ENCODE results near the gene EVI2A. TPM values are rescaled to one million over a fixed set of nuclear protein-coding genes. Genes with fewer than 3 reads are reported as not detected.
"Not testable (repeated sequence)": the region's sequence is repeated elsewhere in the genome, so short reads cannot be mapped to it uniquely, and the experiment has no call there.

Gene EVI2A
- total and polyA plus RNA-seq, 2 of the 13 experiments (the other 11 are each of a cell fraction or from before 2014, with no cell fraction given), result not detected

DNA sequence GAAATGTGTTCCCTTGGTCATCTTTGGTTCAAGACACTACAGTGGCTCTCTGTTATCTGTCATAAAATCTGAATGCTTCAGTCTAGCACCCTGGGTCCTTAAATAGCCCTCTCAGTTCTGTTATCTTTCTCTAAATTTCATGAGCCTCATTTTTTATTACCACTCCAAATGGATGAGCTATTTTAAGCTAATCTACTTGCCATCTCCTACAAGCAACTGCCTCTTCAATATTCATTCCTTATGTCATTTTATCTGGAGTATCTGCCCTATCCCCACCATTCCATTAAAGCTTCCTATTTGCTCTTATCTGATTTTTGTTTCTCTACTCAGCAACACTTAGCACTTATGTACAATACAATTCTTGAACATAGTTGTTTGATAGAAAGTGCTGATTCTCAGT lies 28.0 kb upstream of the EVI2A start:
- H3K4me2 ChIP-seq (ENCODE audit: low read depth, low read length), result no peak overlapping the region
- TF ChIP-seq SPEN (CRISPR knock-in tag; IDR thresholded peaks at IDR 0.05; ENCODE audit: low read depth) (no peak), SUZ12 (IDR thresholded peaks at IDR 0.05; ENCODE audit: low read depth, low read length) (no peak), ZZZ3 (CRISPR knock-in tag; IDR thresholded peaks at IDR 0.05; ENCODE audit: borderline replicate concordance) (no peak), PAF1 (CRISPR knock-in tag; IDR thresholded peaks at IDR 0.05) (no peak), BHLHE40 (IDR thresholded peaks at IDR 0.05; ENCODE audit: low read length) (no peak), ONECUT2 (CRISPR knock-in tag; IDR thresholded peaks at IDR 0.05) (no peak), HES4 (CRISPR knock-in tag; IDR thresholded peaks at IDR 0.05; ENCODE audit: borderline replicate concordance) (no peak), ZNF414 (CRISPR knock-in tag; IDR thresholded peaks at IDR 0.05) (no peak), FOSL1 (CRISPR knock-in tag; IDR thresholded peaks at IDR 0.05; ENCODE audit: borderline replicate concordance) (no peak), IRF9 (CRISPR knock-in tag; IDR thresholded peaks at IDR 0.05; ENCODE audit: borderline replicate concordance) (no peak), POGZ (CRISPR knock-in tag; IDR thresholded peaks at IDR 0.05) (no peak)
- TF ChIP-seq, protein P1, sequence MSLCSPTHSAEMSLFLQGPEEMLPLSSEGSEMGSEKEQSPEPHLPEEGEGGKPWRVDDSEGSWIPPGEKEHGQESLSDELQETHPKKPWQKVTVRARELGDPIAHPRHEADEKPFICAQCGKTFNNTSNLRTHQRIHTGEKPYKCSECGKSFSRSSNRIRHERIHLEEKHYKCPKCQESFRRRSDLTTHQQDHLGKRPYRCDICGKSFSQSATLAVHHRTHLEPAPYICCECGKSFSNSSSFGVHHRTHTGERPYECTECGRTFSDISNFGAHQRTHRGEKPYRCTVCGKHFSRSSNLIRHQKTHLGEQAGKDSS (CRISPR knock-in tag; IDR thresholded peaks at IDR 0.05; ENCODE audit: borderline replicate concordance, low read depth), result no peak
- in situ Hi-C loops (cut with HindIII; ENCODE audit: extremely low pct_ligation_motif_present, low pct_unique_long_range_greater_than_20kb) (no loop called here), intact Hi-C loops (cut with micrococcal nuclease; ENCODE audit: unreplicated experiment) (no loop called here)
- H3K9ac ChIP-seq (ENCODE audit: insufficient read depth, low read depth, low read length), result no peak overlapping the region
- H3K4me3 ChIP-seq (replicated peaks in 1 of 3; ENCODE audit: insufficient read depth in 1 of 3, low read depth in 2 of 3, low read length in 3 of 3), result no peak overlapping the region
- BruUV-seq (replicated peaks), result no TSS peak
- DNase-seq (ENCODE audit: low spot score), result no peak
- peaks cover 2 to 41% of the 10 kb centered on the region in 2 experiments for H3K36me3 ChIP-seq (replicated peaks in 1 of 2; ENCODE audit: control insufficient read depth in 1 of 2, insufficient read depth in 2 of 2, low read length in 2 of 2)
- no peaks in the 10 kb centered on the region for H3K79me2 ChIP-seq (ENCODE audit: insufficient read depth, low read length)
- CTCF ChIA-PET (ENCODE audit: low intra/inter-chr PET ratio, low total read pairs), result no interaction called here
- no peak for FAIRE-seq
- no peaks in the 10 kb centered on the region for H3K27me3 ChIP-seq (ENCODE audit: control insufficient read depth in 1 of 2, insufficient read depth in 2 of 2, low read length in 2 of 2)
- POLR2A ChIA-PET, result no interaction called here
- H3K4me1 ChIP-seq (ENCODE audit: insufficient read depth, low read length), result no peaks in the 10 kb centered on the region
- no peak overlapping the region for H2AFZ ChIP-seq (ENCODE audit: low read length)
- no peak for ATAC-seq
- no peaks in the 10 kb centered on the region for H3K9me3 ChIP-seq (ENCODE audit: low read length)
- no peaks in the 10 kb centered on the region for H4K20me1 ChIP-seq (ENCODE audit: insufficient read depth, low read length)
- no peak overlapping the region for H3K27ac ChIP-seq (ENCODE audit: extremely low read length, insufficient read depth, low read length)

GRCh38 chr17:31345191-31345747 lies 23.8 kb upstream of the EVI2A start:
- H3K4me1 ChIP-seq (ENCODE audit: insufficient read depth, low read length); DNase-seq (ENCODE audit: low spot score); H3K79me2 ChIP-seq (ENCODE audit: insufficient read depth, low read length); H3K9me3 ChIP-seq (ENCODE audit: low read length); H3K27me3 ChIP-seq (ENCODE audit: control insufficient read depth in 1 of 2, insufficient read depth in 2 of 2, low read length in 2 of 2); H3K27ac ChIP-seq (ENCODE audit: extremely low read length, insufficient read depth, low read length); FAIRE-seq; H2AFZ ChIP-seq (ENCODE audit: low read length); CTCF ChIA-PET (ENCODE audit: low intra/inter-chr PET ratio, low total read pairs); H3K9ac ChIP-seq (ENCODE audit: insufficient read depth, low read depth, low read length); H4K20me1 ChIP-seq (ENCODE audit: insufficient read depth, low read length); POLR2A ChIA-PET; in situ Hi-C loops (cut with HindIII; ENCODE audit: extremely low pct_ligation_motif_present, low pct_unique_long_range_greater_than_20kb); H3K4me2 ChIP-seq (ENCODE audit: low read depth, low read length); BruUV-seq (replicated peaks); intact Hi-C loops (cut with micrococcal nuclease; ENCODE audit: unreplicated experiment); H3K4me3 ChIP-seq (replicated peaks in 1 of 3; ENCODE audit: insufficient read depth in 1 of 3, low read depth in 2 of 3, low read length in 3 of 3): not testable (repeated sequence)
- peak; percentile 53 for ATAC-seq
- 93% methylated on average over 14 of the region's 34 CpGs for WGBS (ENCODE audit: low lambda C conversion rate)
- H3K36me3 ChIP-seq (replicated peaks in 1 of 2; ENCODE audit: control insufficient read depth in 1 of 2, insufficient read depth in 2 of 2, low read length in 2 of 2), result peaks cover 0 to 21% of the 10 kb centered on the region in 2 experiments; a peak in 3 of 5 replicates

Data from HepG2 (cell line).